LNCAP (cell line): ENCODE results near the gene TXNDC16.
A peak's percentile ranks its signal among the peaks of the same experiment; 100 is the strongest.

Experiments
- CTCF ChIP-seq: fragments of 450-650 bp; IDR thresholded peaks from 2 replicates; pipeline ENCODE4 v1.5.1; 2017; ENCODE audit warnings: mild to moderate bottlenecking

TXNDC16 gene

GRCh38 chr14:52583544-52583943 lies 31.2 kb upstream of the TXNDC16 start:
- no peak for TF ChIP-seq CTCF

GRCh38 chr14:52575858-52576257 lies 23.6 kb upstream of the TXNDC16 start:
- TF ChIP-seq CTCF, result no peak

- no peak for TF ChIP-seq CTCF
Observed at GRCh38 chr14:52563120-52563519, 10.8 kb upstream of the TXNDC16 start.

- TF ChIP-seq CTCF, result no peak
Observed at GRCh38 chr14:52558688-52559087, 6.4 kb upstream of the TXNDC16 start.

GRCh38 chr14:52553671-52554575 lies 1.6 kb upstream of the TXNDC16 start:
- no peak for TF ChIP-seq CTCF

- TF ChIP-seq CTCF, result no peak
Observed at GRCh38 chr14:52553002-52553670, 831 bp upstream of the TXNDC16 start.

GRCh38 chr14:52551696-52552062 lies 626 bp downstream of the TXNDC16 start:
- TF ChIP-seq CTCF, result peak; percentile 59
